GM23248 (cell line): ENCODE results near the gene CADM4.

ENCODE experiments used
- EZH2 ChIP-seq: fragments of 200-600 bp; sonication (generic); IDR thresholded peaks from 2 replicates; pipeline ENCODE4 v1.6.1; 2018; ENCODE audit warnings: antibody characterized with exemption, mild to moderate bottlenecking; ENCODE audit not compliant: insufficient read depth, poor library complexity, severe bottlenecking
- EZH2phosphoT487 ChIP-seq: fragments of 200-600 bp; sonication (generic); IDR thresholded peaks from 2 replicates; pipeline ENCODE4 v1.6.1; 2018; ENCODE audit warnings: antibody characterized with exemption, moderate library complexity, mild to moderate bottlenecking, low read depth; ENCODE audit not compliant: insufficient read depth

- TF ChIP-seq EZH2 (no peak), EZH2phosphoT487 (no peak)
Measured at GRCh38 chr19:43675906-43676305, 36.3 kb upstream of the CADM4 start.
